Measurements from ENCODE around the gene ZMIZ1.
A peak's percentile ranks its signal among the peaks of the same experiment; 100 is the strongest.
"Not testable (repeated sequence)": the region's sequence is repeated elsewhere in the genome, so short reads cannot be mapped to it uniquely, and the experiment has no call there.

ZMIZ1 gene

DNA sequence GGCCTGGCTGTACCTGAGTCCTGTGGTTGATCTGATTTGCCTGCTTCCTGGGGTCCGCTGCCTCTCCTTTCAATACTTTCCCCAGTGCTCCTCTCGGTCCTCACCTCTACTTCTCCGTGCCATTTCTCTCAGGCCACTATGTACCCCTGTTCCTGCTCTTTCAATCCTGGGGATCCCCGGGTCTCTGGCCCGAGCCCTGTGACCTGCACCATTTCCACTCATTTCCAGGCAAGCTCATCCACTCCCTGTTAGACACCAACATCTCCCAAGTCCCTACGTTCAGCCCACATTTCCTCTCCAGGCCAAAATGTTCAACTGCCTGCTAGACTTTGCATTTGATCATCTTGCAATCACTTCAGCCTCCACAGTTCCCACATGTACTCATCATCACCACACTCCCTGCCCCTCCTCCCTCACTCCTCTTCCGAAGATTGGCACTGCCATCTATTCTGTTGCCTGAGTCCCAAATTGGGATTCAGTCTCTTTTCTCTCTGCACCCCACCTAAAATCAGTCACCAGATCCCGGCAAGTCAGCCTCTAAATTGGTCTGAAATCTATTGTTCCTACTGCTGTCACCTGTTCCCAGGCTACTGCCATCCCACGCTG is 34.4 kb upstream of the ZMIZ1 start:
- DNase-seq: no peak

- not testable (repeated sequence) for DNase-seq
Observed at GRCh38 chr10:79036416-79036815, 32.4 kb upstream of the ZMIZ1 start.

GRCh38 chr10:79038104-79038840 is 30.5 kb upstream of the ZMIZ1 start:
- no peak for DNase-seq

DNA sequence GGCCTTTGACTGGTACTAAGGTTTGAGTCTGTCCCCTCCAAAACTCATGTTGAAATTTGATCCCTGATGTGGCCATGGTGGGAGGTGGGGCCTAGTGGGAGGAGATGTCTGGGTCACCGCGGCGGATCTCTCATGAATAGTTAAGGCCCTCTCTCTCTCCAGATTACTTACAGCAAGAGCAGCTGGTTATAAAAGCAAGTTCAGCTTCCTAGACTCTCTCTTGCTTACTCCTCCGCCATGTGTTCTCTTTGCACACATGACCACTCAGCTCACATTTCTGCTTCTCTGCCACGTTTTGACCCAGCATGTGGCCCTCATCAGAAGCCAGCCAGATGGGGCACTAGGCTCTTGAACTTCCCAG is 29.9 kb upstream of the ZMIZ1 start:
- DNase-seq: no peak

- DNase-seq: no peak
Observed at GRCh38 chr10:79042639-79043411, 25.9 kb upstream of the ZMIZ1 start.

- DNase-seq: no peak
Observed at GRCh38 chr10:79044036-79044632, 24.6 kb upstream of the ZMIZ1 start.

DNA sequence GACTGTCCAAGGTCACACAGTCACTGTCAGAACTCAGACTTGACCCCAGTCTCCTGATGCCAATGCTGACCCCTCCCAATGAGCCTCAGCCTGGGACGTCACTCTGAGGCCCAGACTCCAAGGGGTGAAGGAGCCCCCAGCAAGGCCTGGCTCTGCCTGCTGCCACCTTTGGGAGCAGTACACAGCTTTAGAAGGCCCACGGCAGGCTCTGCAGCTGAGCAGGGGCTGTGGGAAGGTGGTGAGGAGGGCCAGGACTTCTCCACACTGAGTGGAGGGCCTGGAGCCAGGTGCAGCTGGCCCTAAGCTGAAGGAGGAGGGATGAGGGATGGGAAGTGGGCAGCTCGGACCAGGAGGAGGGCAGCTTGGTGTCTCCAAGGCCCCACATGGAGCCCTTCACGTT is 23.9 kb upstream of the ZMIZ1 start:
- no peak for DNase-seq

- DNase-seq: no peak
Observed at GRCh38 chr10:79045566-79046175, 23.1 kb upstream of the ZMIZ1 start.

DNA sequence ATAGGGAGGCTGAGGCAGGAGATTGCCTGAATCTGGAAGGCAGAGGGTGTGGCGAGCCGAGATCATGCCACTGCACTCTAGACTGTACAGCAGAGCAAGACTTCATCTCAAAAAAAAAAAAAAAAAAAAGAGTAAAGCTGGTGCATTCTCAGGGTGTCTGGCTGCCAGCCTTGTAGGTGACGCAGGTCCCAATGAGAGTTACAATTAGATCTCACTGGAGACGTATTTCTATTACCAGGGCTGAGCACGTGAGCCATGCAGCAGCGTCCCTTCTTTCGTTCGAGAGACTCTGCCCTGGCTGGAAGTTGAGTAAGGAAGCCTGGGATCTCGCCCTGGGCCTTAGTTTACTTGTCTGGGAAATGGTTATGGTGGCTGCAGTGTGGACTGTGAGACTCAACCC is 22.4 kb upstream of the ZMIZ1 start:
- no peak for DNase-seq

DNA sequence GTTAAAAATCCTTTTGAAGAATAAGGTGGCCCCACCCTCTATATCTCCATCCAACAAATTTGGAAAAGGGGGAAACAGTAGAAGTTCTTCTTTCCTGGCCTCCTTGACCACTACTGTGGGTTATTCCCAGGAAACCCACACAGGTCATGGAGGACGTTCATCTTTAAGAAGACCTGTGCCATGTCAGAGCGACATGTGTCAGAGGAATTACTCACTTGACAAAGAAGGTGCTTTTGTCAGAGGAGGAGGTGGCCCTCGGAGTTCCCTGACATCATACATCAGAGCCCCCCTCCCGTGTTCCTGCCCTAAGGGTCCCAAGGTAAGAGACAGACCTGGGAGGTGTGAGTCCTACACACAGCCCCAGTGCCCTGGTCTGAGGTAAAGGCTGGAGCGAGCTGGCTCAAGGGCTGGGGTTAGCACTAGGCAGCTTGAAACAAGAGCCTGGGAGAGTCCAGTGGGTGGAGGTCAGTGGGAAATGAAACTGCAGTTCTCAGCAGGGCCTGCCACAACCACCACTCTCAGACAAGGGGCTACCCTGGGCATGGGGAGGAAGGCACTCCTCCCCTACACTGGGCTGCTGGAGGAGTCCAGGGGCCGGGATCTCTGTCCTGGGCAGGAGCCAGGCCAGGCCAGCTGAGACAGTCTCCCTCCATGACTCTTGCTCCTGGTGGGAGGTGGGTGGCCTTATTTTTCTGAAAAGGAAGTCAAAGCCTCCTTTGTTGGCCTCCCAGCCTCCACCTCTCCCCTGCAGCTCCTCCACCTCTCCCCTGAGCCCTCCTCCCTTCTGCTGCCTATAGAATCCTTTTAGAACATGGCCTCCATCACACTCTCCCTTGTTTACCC is 21.8 kb upstream of the ZMIZ1 start:
- DNase-seq: no peak

DNA sequence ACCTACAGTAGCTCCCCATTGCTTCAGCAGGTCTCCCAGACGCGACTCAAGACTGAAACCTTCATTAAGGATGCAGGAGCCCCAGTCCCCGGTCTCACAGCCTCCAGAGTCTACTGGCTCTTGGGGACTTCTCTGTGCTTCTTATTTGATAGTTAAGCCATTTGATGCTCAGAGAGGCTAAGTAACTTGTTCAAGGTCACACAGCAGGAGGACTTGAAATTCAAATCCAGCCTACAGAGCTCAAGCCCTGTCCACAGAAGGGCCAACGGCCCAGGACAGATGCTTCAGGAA is 21.2 kb upstream of the ZMIZ1 start:
- no peak for DNase-seq

DNA sequence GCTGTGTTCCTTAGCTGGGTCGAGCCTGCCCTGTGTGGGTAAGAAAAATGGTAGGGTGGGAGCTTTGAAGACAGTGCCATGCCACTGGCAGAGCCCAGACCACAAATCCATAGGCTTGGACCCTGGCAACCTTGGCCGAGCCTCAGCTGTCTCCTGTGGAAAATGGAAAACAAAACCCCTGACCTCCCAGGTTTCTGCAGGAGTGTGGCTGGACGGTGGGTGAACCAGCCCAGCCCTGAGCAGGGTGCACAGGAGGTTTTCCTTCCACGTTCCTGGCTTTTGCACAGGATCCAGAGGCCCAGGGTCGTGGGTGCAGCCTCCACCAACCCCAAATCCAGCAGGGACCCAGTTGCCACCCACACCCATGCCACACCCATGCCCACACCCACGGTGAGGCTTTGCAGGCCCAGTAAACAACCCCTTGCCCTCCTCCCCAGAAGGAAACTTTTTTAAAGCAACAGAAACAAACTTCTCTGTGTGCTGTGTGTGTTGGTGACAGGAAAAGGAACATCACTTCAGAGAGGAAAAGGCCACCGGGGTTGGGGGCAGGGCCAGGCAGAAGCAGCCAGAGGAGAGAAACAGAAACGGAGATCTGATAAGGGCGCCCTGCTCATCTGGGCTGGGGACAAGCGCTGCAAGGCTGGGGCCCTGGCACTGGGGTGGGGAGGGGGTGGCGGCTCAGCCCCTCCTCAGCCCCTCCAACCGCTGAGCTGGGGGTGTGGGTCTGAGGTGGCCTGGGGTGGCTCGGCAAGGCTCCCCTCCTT is 20.7 kb upstream of the ZMIZ1 start:
- peak; percentile 51 for DNase-seq

- no peak for DNase-seq
Observed at GRCh38 chr10:79048639-79049550, 19.9 kb upstream of the ZMIZ1 start.

DNA sequence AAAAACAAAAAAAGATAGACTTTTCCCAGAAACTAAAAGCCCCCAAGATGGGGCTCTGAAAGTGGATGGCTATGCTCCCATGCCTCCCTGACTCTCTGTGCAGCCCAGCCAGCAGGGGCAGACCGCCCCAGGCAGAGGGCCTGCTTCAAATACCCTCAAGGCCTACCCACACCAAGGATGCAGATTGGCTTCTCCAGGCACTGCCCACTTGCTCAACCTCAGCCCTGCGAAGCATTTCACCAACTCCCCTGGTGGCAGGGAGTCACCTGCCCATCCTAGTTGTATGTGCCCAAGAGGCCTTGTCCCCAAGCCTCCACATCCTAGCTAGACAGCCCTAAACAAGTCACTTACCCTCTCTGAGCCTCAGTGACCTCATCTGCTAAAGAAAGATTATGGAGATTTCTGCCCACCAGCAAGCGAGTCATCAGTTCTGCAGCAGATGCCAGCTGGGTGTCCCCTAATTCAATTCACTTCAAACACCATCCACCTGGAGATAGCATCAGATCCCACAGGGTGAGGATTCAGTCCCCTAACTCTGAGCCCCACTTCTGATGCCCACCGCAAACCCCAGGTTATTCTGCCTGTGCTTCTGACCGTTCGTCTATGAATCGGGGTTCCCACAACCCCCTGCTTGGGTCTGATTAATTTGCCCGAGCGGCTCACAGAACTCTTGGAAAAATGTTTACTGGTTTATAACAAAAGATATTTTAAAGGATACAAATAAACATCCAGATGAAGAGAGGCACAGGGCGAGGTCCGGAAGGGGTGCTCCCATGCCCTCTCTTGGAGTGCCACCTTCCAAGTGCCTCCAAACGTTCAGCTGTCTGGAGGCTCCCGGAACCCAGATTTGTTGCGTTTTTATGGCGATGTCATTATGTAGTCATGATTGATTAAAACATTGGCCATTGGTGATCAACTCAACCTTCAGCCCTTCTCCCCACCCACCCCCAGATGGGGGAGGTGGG is 18.6 kb upstream of the ZMIZ1 start:
- DNase-seq: no peak

GRCh38 chr10:79050896-79051555 is 17.7 kb upstream of the ZMIZ1 start:
- DNase-seq: no peak

DNA sequence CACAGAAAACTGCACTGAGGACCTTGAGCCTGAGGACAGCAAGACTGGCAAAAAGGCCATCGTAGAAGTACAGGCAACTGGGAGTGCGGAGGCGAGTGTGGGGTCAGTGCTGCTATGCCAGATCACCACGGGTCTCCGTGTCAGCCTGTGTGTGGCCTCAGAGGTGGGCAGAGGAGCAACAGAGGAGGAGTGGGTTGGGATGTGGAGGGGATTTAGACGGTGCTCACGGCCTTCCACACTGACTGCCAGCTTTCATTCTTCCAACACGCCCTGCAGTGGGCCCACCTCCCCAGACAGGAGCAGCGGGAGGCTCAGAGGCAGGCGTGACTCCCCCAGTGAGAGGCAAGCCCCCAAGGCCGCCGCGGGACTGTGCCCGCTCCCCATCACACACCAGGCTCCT is 17.0 kb upstream of the ZMIZ1 start:
- DNase-seq: no peak

GRCh38 chr10:79052291-79053080 is 16.3 kb upstream of the ZMIZ1 start:
- peak; percentile 35 for DNase-seq

DNA sequence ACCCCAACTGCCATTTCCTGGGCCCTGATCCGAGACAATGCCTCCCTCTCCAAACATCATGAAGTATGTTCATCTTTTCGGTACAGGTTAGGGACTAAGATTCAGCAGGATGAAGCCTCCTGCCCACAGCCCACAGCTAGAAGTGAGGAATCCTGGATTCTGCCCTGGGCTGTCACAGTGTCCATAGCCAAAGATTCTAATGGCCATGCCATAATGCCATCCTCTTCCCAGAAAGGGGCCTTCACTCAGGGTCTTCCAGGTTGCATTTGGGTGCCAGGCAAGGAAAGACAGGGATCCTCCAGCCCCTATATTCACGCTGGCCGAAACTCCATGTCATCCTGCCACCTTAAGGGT is 15.7 kb upstream of the ZMIZ1 start:
- no peak for DNase-seq
